ENCODE data around the gene ACTR2. TPM values are rescaled to one million over a fixed set of nuclear protein-coding genes. Genes with fewer than 3 reads are reported as not detected.

The ACTR2 gene
- total and polyA plus RNA-seq, 2 of the 13 experiments (the other 11 are each of a cell fraction or from before 2014, with no cell fraction given) = 51.2 to 100 TPM

- TF ChIP-seq PITX1 (CRISPR knock-in tag; IDR thresholded peaks at IDR 0.05) = peak; percentile 37; the same call in 1 of the 2 replicates
- TF ChIP-seq ZNF891 (CRISPR knock-in tag; IDR thresholded peaks at IDR 0.05) = peak; percentile 88
- 0 out of 2 replicates have a peak, but pooled peaks have one; percentile 55 for TF ChIP-seq ATF5 (CRISPR knock-in tag; IDR thresholded peaks at IDR 0.05; ENCODE audit: low read depth)
- 0 out of 2 replicates have a peak, but pooled peaks have one; percentile 18 for TF ChIP-seq MIER2 (CRISPR knock-in tag; IDR thresholded peaks at IDR 0.05)
- 0 out of 4 replicates have a peak, but pooled peaks of 1 of the 2 experiments have one; percentile 16 for TF ChIP-seq MAFK (conservative IDR thresholded peaks at IDR 0.05 in 1 of 2, IDR thresholded peaks at IDR 0.05 in 1 of 2; ENCODE audit: low read length in 2 of 2)
- TF ChIP-seq MLX (CRISPR knock-in tag; IDR thresholded peaks at IDR 0.05) = no peak
- TF ChIP-seq PRDM15 (CRISPR knock-in tag; IDR thresholded peaks at IDR 0.05) = no peak
- TF ChIP-seq MAF1 (CRISPR knock-in tag; IDR thresholded peaks at IDR 0.05; ENCODE audit: borderline replicate concordance) = no peak
- TF ChIP-seq REL (CRISPR knock-in tag; conservative IDR thresholded peaks at IDR 0.05) = no peak
- TF ChIP-seq GATA4 (IDR thresholded peaks at IDR 0.05; ENCODE audit: borderline replicate concordance, low read depth) = no peak
- no peak for TF ChIP-seq TRAFD1 (CRISPR knock-in tag; IDR thresholded peaks at IDR 0.05; ENCODE audit: borderline replicate concordance)
- TF ChIP-seq ZNF121 (CRISPR knock-in tag; IDR thresholded peaks at IDR 0.05) = peak; percentile 90
- TF ChIP-seq ZBTB26 (CRISPR knock-in tag; IDR thresholded peaks at IDR 0.05; ENCODE audit: borderline replicate concordance) = 0 out of 2 replicates have a peak, but pooled peaks have one; percentile 18
- TF ChIP-seq CAMTA2 (CRISPR knock-in tag; IDR thresholded peaks at IDR 0.05; ENCODE audit: borderline replicate concordance) = peak; percentile 40; the same call in 1 of the 2 replicates
- TF ChIP-seq TEAD2 (CRISPR knock-in tag; IDR thresholded peaks at IDR 0.05) = no peak
- TF ChIP-seq MED13 (CRISPR knock-in tag; IDR thresholded peaks at IDR 0.05) = 0 out of 2 replicates have a peak, but pooled peaks have one; percentile 42
- no peak for TF ChIP-seq ZNF672 (CRISPR knock-in tag; IDR thresholded peaks at IDR 0.05)
- TF ChIP-seq BRCA1 (CRISPR knock-in tag; IDR thresholded peaks at IDR 0.05) = 0 out of 2 replicates have a peak, but pooled peaks have one; percentile 83
- TF ChIP-seq ZNF343 (CRISPR knock-in tag; IDR thresholded peaks at IDR 0.05) = peak; percentile 36; the same call in 1 of the 2 replicates
- TF ChIP-seq GATAD1 (CRISPR knock-in tag; IDR thresholded peaks at IDR 0.05) = peak; percentile 42; the same call in 1 of the 2 replicates
These were observed 40.5 kb upstream of the ACTR2 start (continued) for GRCh38 chr2:65186872-65187851.

Measured in HepG2 (cell line).